Vagina (tissue), 2 donors: ENCODE data around the gene PMFBP1.

Experiments used
- POLR2AphosphoS5 ChIP-seq, 2 donors: sonication (generic); formaldehyde crosslinking; IDR thresholded peaks; one replicate each; pipeline ENCODE4 v1.9.0; 2017; ENCODE audit warnings: antibody characterized with exemption in 2 of 2, mild to moderate bottlenecking in 2 of 2, low read depth in 1 of 2; ENCODE audit not compliant: insufficient read depth in 1 of 2
- TF ChIP-seq, protein P1 (sequence below), 3 experiments: fragments of 450-650 bp in 2 of 3; fragments of 200-600 bp in 1 of 3; sonication (generic) in 1 of 3; IDR thresholded peaks; one replicate each; pipeline ENCODE4 v1.5.1; 2017 to 2019; ENCODE audit warnings: antibody characterized with exemption in 3 of 3, mild to moderate bottlenecking in 2 of 3, moderate library complexity in 2 of 3

DNA sequence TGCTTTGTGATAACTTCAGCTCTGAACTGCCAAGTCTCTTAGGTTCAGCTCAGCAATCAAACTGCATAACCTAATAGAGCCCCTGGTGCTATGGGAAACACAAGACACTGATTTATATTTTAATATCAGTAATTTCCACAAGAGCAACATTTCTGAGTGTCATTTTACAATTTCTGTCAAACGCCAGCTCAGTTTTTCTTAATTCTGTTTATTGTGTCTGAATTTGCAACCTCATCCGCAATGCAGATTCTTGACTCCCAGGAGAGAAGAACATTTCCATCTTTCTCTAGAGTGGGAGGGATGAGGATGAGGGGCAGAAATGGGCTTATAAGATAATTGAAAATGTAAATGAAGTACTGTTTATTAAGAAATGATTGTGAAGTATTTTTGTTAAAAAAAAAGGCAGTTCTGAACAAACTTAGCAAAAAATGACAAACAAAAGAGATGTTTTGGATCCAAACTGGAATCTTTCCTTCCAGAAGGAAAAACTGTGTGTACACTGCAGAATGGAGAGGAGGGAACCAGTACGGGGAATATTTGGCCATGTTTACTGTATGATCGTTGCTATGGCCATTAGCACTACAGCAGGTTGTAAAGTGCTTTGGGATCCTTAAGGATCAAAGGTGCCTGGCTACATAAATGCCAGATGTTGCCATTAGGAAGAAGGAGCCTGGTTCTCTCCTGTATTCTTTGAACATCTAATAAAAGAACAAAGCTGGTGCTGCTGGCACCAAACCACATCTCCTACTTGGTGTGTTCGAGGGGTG, 7.4 kb upstream of the PMFBP1 start:
- TF ChIP-seq, protein P1, sequence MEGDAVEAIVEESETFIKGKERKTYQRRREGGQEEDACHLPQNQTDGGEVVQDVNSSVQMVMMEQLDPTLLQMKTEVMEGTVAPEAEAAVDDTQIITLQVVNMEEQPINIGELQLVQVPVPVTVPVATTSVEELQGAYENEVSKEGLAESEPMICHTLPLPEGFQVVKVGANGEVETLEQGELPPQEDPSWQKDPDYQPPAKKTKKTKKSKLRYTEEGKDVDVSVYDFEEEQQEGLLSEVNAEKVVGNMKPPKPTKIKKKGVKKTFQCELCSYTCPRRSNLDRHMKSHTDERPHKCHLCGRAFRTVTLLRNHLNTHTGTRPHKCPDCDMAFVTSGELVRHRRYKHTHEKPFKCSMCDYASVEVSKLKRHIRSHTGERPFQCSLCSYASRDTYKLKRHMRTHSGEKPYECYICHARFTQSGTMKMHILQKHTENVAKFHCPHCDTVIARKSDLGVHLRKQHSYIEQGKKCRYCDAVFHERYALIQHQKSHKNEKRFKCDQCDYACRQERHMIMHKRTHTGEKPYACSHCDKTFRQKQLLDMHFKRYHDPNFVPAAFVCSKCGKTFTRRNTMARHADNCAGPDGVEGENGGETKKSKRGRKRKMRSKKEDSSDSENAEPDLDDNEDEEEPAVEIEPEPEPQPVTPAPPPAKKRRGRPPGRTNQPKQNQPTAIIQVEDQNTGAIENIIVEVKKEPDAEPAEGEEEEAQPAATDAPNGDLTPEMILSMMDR (IDR thresholded peaks at IDR 0.05) = no peak
- TF ChIP-seq POLR2AphosphoS5 (IDR thresholded peaks at IDR 0.05; ENCODE audit: insufficient read depth in 1 of 2, low read depth in 1 of 2) = no peak
